CD14-positive monocyte (primary cell): ENCODE data around the gene PLA2G2F. TPM values are rescaled to one million over a fixed set of nuclear protein-coding genes. Genes with fewer than 3 reads are reported as not detected.

Experiments used
- DNase-seq, 3 donors: peaks; one replicate each; pipeline ENCODE4 v3.0.0-alpha.2; 2011 to 2022
- H2AFZ ChIP-seq: 2 replicates; pipeline ENCODE4 v1.6.0; 2012; ENCODE audit warnings: mild to moderate bottlenecking, low read depth, low read length, inconsistent platforms; ENCODE audit not compliant: insufficient read depth, poor library complexity, severe bottlenecking
- H3K27ac ChIP-seq, 2 donors: 1 replicate in 1 of 2; 2 replicates in 1 of 2; pipeline ENCODE4 v1.5.1; 2012 to 2013; ENCODE audit warnings: low read length in 2 of 2, control low read depth in 1 of 2, inconsistent platforms in 1 of 2, low read depth in 1 of 2, mild to moderate bottlenecking in 1 of 2
- H3K27me3 ChIP-seq, 2 donors: one replicate each; pipeline versions ENCODE4 v1.6.0 to v1.6.1; 2011 to 2013; ENCODE audit warnings: low read length in 2 of 2; ENCODE audit not compliant: control insufficient read depth in 2 of 2, insufficient read depth in 2 of 2
- H3K36me3 ChIP-seq, 2 donors: replicated peaks in 1 of 2; 1 replicate in 1 of 2; 2 replicates in 1 of 2; pipeline versions ENCODE4 v1.5.1 to v1.6.1; 2012 to 2013; ENCODE audit warnings: low read length in 2 of 2, control low read depth in 1 of 2, inconsistent platforms in 1 of 2, mild to moderate bottlenecking in 1 of 2; ENCODE audit not compliant: insufficient read depth in 2 of 2, control insufficient read depth in 1 of 2
- H3K4me1 ChIP-seq, 2 donors: 1 replicate in 1 of 2; 2 replicates in 1 of 2; pipeline versions ENCODE4 v1.5.1 to v1.6.1; 2012 to 2013; ENCODE audit warnings: low read length in 2 of 2, control low read depth in 1 of 2, inconsistent platforms in 1 of 2, mild to moderate bottlenecking in 1 of 2, moderate library complexity in 1 of 2; ENCODE audit not compliant: insufficient read depth in 2 of 2, control insufficient read depth in 1 of 2
- H3K4me2 ChIP-seq: replicated peaks from 2 replicates; pipeline ENCODE3; 2012; ENCODE audit warnings: low read length, moderate library complexity, mild to moderate bottlenecking; ENCODE audit not compliant: poor library complexity, severe bottlenecking; ENCODE audit errors: extremely low read depth
- H3K4me3 ChIP-seq, 3 experiments: fragments of 200-600 bp in 1 of 3; sonication (generic) in 1 of 3; replicated peaks in 1 of 3; 1 replicate in 2 of 3; 2 replicates in 1 of 3; pipeline ENCODE4 v1.5.1; 2011 to 2013; ENCODE audit warnings: low read length in 3 of 3, mild to moderate bottlenecking in 3 of 3, control low read depth in 2 of 3, low read depth in 2 of 3, inconsistent platforms in 1 of 3, moderate library complexity in 1 of 3
- H3K79me2 ChIP-seq: 2 replicates; pipeline ENCODE4 v1.6.0; 2012; ENCODE audit warnings: mild to moderate bottlenecking, control low read depth, inconsistent platforms, low read length, moderate library complexity; ENCODE audit not compliant: insufficient read depth
- H3K9ac ChIP-seq: 2 replicates; pipeline ENCODE4 v1.6.0; 2017; ENCODE audit warnings: low read length, mild to moderate bottlenecking; ENCODE audit not compliant: insufficient read depth, poor library complexity, severe bottlenecking
- H3K9me3 ChIP-seq, 2 donors: replicated peaks in 1 of 2; 1 replicate in 1 of 2; 2 replicates in 1 of 2; pipeline versions ENCODE4 v1.5.1 to v1.6.1; 2012 to 2013; ENCODE audit warnings: low read length in 2 of 2, control low read depth in 1 of 2; ENCODE audit not compliant: control insufficient read depth in 1 of 2, insufficient read depth in 1 of 2
- H4K20me1 ChIP-seq: 2 replicates; pipeline ENCODE4 v1.6.0; 2012; ENCODE audit warnings: mild to moderate bottlenecking, low read length, control low read depth, moderate library complexity; ENCODE audit not compliant: insufficient read depth
- H3K27ac Mint-ChIP-seq, 7 donors: one replicate each; pipeline ENCODE4 v1.8.0; 2020; ENCODE audit warnings: mild to moderate bottlenecking in 7 of 7, mixed read lengths in 7 of 7, moderate library complexity in 6 of 7, inconsistent platforms in 2 of 7
- H3K27me3 Mint-ChIP-seq, 3 donors: one replicate each; pipeline ENCODE4 v1.8.0; 2021 to 2022; ENCODE audit warnings: low read depth in 3 of 3, mild to moderate bottlenecking in 3 of 3, mixed read lengths in 3 of 3, moderate library complexity in 3 of 3, inconsistent platforms in 1 of 3
- H3K36me3 Mint-ChIP-seq, 2 donors: one replicate each; pipeline ENCODE4 v1.8.0; 2020; ENCODE audit warnings: mixed read lengths in 2 of 2, inconsistent platforms in 1 of 2, mild to moderate bottlenecking in 1 of 2
- H3K4me1 Mint-ChIP-seq: one replicate; pipeline ENCODE4 v1.8.0; 2020; ENCODE audit warnings: mild to moderate bottlenecking, mixed read lengths
- H3K4me3 Mint-ChIP-seq, 2 donors: one replicate each; pipeline ENCODE4 v1.8.0; 2020; ENCODE audit warnings: mild to moderate bottlenecking in 2 of 2, mixed read lengths in 2 of 2, moderate library complexity in 1 of 2
- H3K9me3 Mint-ChIP-seq, 7 donors: one replicate each; pipeline ENCODE4 v1.8.0; 2020 to 2022; ENCODE audit warnings: mixed read lengths in 7 of 7, mild to moderate bottlenecking in 6 of 7, moderate library complexity in 6 of 7, inconsistent platforms in 2 of 7
- CTCF ChIP-seq: fragments of 200-600 bp; IDR thresholded peaks from one replicate; pipeline ENCODE4 v1.8.0; 2022; ENCODE audit warnings: antibody characterized with exemption, mild to moderate bottlenecking
- WGBS: methylation state at CpG from one replicate; pipeline ENCODE4 v1.1.5; 2013; ENCODE audit warnings: missing lambda C conversion rate; ENCODE audit not compliant: insufficient coverage; 5-methylcytosine and 5-hydroxymethylcytosine counted together
- intact Hi-C, 2 donors: fragments of 100-400 bp; cut with micrococcal nuclease; formaldehyde crosslinking; loops; one replicate each; pipeline versions ENCODE4 v1.15.0 to v1.15.1; 2023
- polyA plus RNA-seq, 3 donors: library from polyadenylated mRNA; depleted of rRNA in 1 of 3; unstranded in 2 of 3; stranded (reverse) in 1 of 3; fragments of 300-500 nt in 2 of 3; fragments of >200 nt in 1 of 3; fragmentation: Illumina TruSeq in 2 of 3; gene quantifications; 1 replicate in 2 of 3; 2 replicates in 1 of 3; pipeline ENCODE4 v1.2.3, GENCODE V29; 2012 to 2021

PLA2G2F gene
- polyA plus RNA-seq, 3 donors = not detected

- WGBS = 87% methylated on average over 4 of the region's 13 CpGs
- H3K27ac Mint-ChIP-seq = no peak overlapping the region
- no peaks in the 10 kb centered on the region for H3K36me3 Mint-ChIP-seq
- intact Hi-C loops = no loop called here
- H3K4me3 ChIP-seq = no peak overlapping the region
- no peak for DNase-seq
- no peak overlapping the region for H2AFZ ChIP-seq
- H3K27me3 ChIP-seq = no peaks in the 10 kb centered on the region
- no peaks in the 10 kb centered on the region for H3K79me2 ChIP-seq
- no peaks in the 10 kb centered on the region for H3K9me3 ChIP-seq
- no peak overlapping the region for H3K4me3 Mint-ChIP-seq
- H3K4me2 ChIP-seq = no peak overlapping the region
- TF ChIP-seq CTCF = no peak
- H3K9me3 Mint-ChIP-seq = no peaks in the 10 kb centered on the region
- H3K36me3 ChIP-seq = no peaks in the 10 kb centered on the region
- H3K27me3 Mint-ChIP-seq = peaks cover 5 to 15% (median 6%) of the 10 kb centered on the region in 3 donors
- no peaks in the 10 kb centered on the region for H4K20me1 ChIP-seq
- no peaks in the 10 kb centered on the region for H3K4me1 ChIP-seq
- no peak overlapping the region for H3K9ac ChIP-seq
- no peaks in the 10 kb centered on the region for H3K4me1 Mint-ChIP-seq
- no peak overlapping the region for H3K27ac ChIP-seq
These were observed 3.0 kb downstream of the PLA2G2F start for GRCh38 chr1:20142001-20142710.

- no peaks in the 10 kb centered on the region for H3K4me1 Mint-ChIP-seq
These were observed 4.2 kb downstream of the PLA2G2F start for GRCh38 chr1:20143318-20143717.

More at GRCh38 chr1:20143318-20143717, 4.2 kb downstream of the PLA2G2F start:
- Histone ChIP-seq H2AFZ (no peak overlapping the region), H3K9me3 (no peaks in the 10 kb centered on the region), H3K36me3 (no peaks in the 10 kb centered on the region), H3K27me3 (no peaks in the 10 kb centered on the region), H3K4me1 (no peaks in the 10 kb centered on the region), H3K4me2 (no peak overlapping the region), H3K27ac (no peak overlapping the region), H4K20me1 (no peaks in the 10 kb centered on the region), H3K9ac (no peak overlapping the region), H3K79me2 (no peaks in the 10 kb centered on the region), H3K4me3 (no peak overlapping the region)
- 89% methylated on average over 8 of the region's 8 CpGs for WGBS
- no peak for DNase-seq
- peaks cover 4 to 18% (median 5%) of the 10 kb centered on the region in 3 donors for H3K27me3 Mint-ChIP-seq
- no peak overlapping the region for H3K27ac Mint-ChIP-seq
- H3K9me3 Mint-ChIP-seq = no peaks in the 10 kb centered on the region
- no peak overlapping the region for H3K4me3 Mint-ChIP-seq
- no peak for TF ChIP-seq CTCF
- intact Hi-C loops = no loop called here
- H3K36me3 Mint-ChIP-seq = no peaks in the 10 kb centered on the region
